IMR-90 (cell line): ENCODE results near the gene IL2RA. TPM values are rescaled to one million over a fixed set of nuclear protein-coding genes. Genes with fewer than 3 reads are reported as not detected.
A peak's percentile ranks its signal among the peaks of the same experiment; 100 is the strongest.

Experiments used
- ATAC-seq: fragments of 200-7000 bp; cut with Tn5 transposase; 2 replicates; pipeline ENCODE4 v1.9.1; 2020; ENCODE audit warnings: low read depth, mild to moderate bottlenecking, moderate library complexity
- BruUV-seq: library from RNA; stranded (reverse); fragments of 400-500 nt; replicated peaks from 2 replicates; lab custom pipeline; 2021; lab: Mats Ljungman, UMichigan
- CTCF ChIA-PET: fragments of 300-600 bp; formaldehyde crosslinking; extraction: SDS; loops from one replicate; lab custom pipeline; 2021; ENCODE audit warnings: antibody characterized with exemption; lab: Yijun Ruan, JAX
- POLR2A ChIA-PET: fragments of 300-600 bp; sonication (Branson Sonifier 250); formaldehyde crosslinking; loops from one replicate; lab custom pipeline; 2022; ENCODE audit warnings: antibody characterized with exemption; ENCODE audit not compliant: unreplicated experiment; lab: Charles Lee
- DNase-seq: peaks from one replicate; pipeline ENCODE4 v3.0.0; 2013
- H2AFZ ChIP-seq: replicated peaks from 2 replicates; pipeline ENCODE3; 2013; ENCODE audit warnings: low read length, mild to moderate bottlenecking; ENCODE audit not compliant: poor library complexity
- H2AK5ac ChIP-seq: 2 replicates; pipeline ENCODE4 v1.6.1; 2013; ENCODE audit warnings: low read depth, low read length, inconsistent platforms
- H2AK9ac ChIP-seq: replicated peaks from 2 replicates; pipeline ENCODE3; 2013; ENCODE audit warnings: mild to moderate bottlenecking, low read depth, low read length, moderate library complexity; ENCODE audit not compliant: poor library complexity
- H2BK120ac ChIP-seq: 2 replicates; pipeline ENCODE4 v1.6.1; 2013; ENCODE audit warnings: low read depth, low read length, inconsistent platforms
- H2BK15ac ChIP-seq: 3 replicates; pipeline ENCODE4 v1.6.1; 2013; ENCODE audit warnings: low read depth, low read length, inconsistent platforms
- H2BK20ac ChIP-seq: 2 replicates; pipeline ENCODE4 v1.6.1; 2013; ENCODE audit warnings: low read depth, mild to moderate bottlenecking, inconsistent platforms, low read length, moderate library complexity
- H2BK5ac ChIP-seq: 2 replicates; pipeline ENCODE4 v1.6.1; 2013; ENCODE audit warnings: mild to moderate bottlenecking, low read depth, low read length, inconsistent platforms; ENCODE audit not compliant: poor library complexity, severe bottlenecking
- H3K14ac ChIP-seq: replicated peaks from 2 replicates; pipeline ENCODE4 v1.6.1; 2013; ENCODE audit warnings: low read depth, low read length, inconsistent platforms
- H3K18ac ChIP-seq: 2 replicates; pipeline ENCODE4 v1.6.1; 2013; ENCODE audit warnings: low read depth, low read length, control low read depth
- H3K23ac ChIP-seq: 2 replicates; pipeline ENCODE4 v1.6.1; 2013; ENCODE audit warnings: low read depth, low read length, inconsistent platforms
- H3K27ac ChIP-seq: 2 replicates; pipeline ENCODE4 v1.5.1; 2013; ENCODE audit warnings: mild to moderate bottlenecking, control low read depth, low read length; ENCODE audit not compliant: insufficient read depth
- H3K27me3 ChIP-seq: 2 replicates; pipeline ENCODE4 v1.6.1; 2013; ENCODE audit warnings: low read length; ENCODE audit not compliant: control insufficient read depth, insufficient read depth
- H3K36me3 ChIP-seq: 2 replicates; pipeline ENCODE4 v1.6.1; 2013; ENCODE audit warnings: low read length, mixed read lengths; ENCODE audit not compliant: control insufficient read depth, insufficient read depth
- H3K4ac ChIP-seq: 2 replicates; pipeline ENCODE4 v1.6.1; 2013; ENCODE audit warnings: low read depth, low read length, inconsistent platforms
- H3K4me1 ChIP-seq: 2 replicates; pipeline ENCODE4 v1.6.1; 2013; ENCODE audit warnings: low read length, mixed read lengths; ENCODE audit not compliant: control insufficient read depth, insufficient read depth
- H3K4me2 ChIP-seq: 2 replicates; pipeline ENCODE4 v1.6.1; 2013; ENCODE audit warnings: low read depth, mild to moderate bottlenecking, control low read depth, low read length, moderate library complexity
- H3K4me3 ChIP-seq: 2 replicates; pipeline ENCODE4 v1.5.1; 2013; ENCODE audit warnings: low read depth, mild to moderate bottlenecking, control low read depth, low read length, moderate library complexity; ENCODE audit not compliant: insufficient read depth
- H3K56ac ChIP-seq: 2 replicates; pipeline ENCODE4 v1.6.1; 2013; ENCODE audit warnings: low read length, inconsistent platforms; ENCODE audit not compliant: insufficient read depth; ENCODE audit errors: extremely low read depth
- H3K79me1 ChIP-seq, 2 experiments: 2 replicates each; pipeline ENCODE4 v1.6.1; 2013; ENCODE audit warnings: low read length in 2 of 2, inconsistent platforms in 1 of 2, low read depth in 1 of 2
- H3K9ac ChIP-seq: 2 replicates; pipeline ENCODE4 v1.6.1; 2013; ENCODE audit warnings: low read depth, low read length, control low read depth
- H3K9me1 ChIP-seq: 2 replicates; pipeline ENCODE4 v1.6.1; 2013; ENCODE audit warnings: low read length, inconsistent platforms; ENCODE audit not compliant: insufficient read depth
- H3K9me3 ChIP-seq: 2 replicates; pipeline ENCODE4 v1.6.1; 2013; ENCODE audit warnings: low read length; ENCODE audit not compliant: control insufficient read depth, insufficient read depth
- H4K20me1 ChIP-seq: 2 replicates; pipeline ENCODE4 v1.6.1; 2013; ENCODE audit warnings: low read length, inconsistent platforms; ENCODE audit not compliant: insufficient read depth
- H4K5ac ChIP-seq: 2 replicates; pipeline ENCODE4 v1.6.1; 2013; ENCODE audit warnings: mild to moderate bottlenecking, low read depth, low read length, control low read depth
- H4K8ac ChIP-seq, 2 experiments: 2 replicates each; pipeline ENCODE4 v1.6.1; 2013; ENCODE audit warnings: low read depth in 2 of 2, low read length in 2 of 2, control low read depth in 1 of 2, inconsistent platforms in 1 of 2
- H4K91ac ChIP-seq: 2 replicates; pipeline ENCODE4 v1.6.1; 2013; ENCODE audit warnings: low read depth, low read length, inconsistent platforms; ENCODE audit not compliant: insufficient read depth
- CEBPB ChIP-seq: IDR thresholded peaks from 2 replicates; pipeline ENCODE4 v1.6.1; 2012; ENCODE audit warnings: low read depth, low read length, improper control_type of control experiment
- CHD1 ChIP-seq: IDR thresholded peaks from 2 replicates; pipeline ENCODE4 v1.6.1; 2012; ENCODE audit warnings: low read depth, low read length, improper control_type of control experiment
- CTCF ChIP-seq: conservative IDR thresholded peaks from 2 replicates; pipeline ENCODE4 v1.5.1; 2012; ENCODE audit warnings: mild to moderate bottlenecking, low read depth, low read length, improper control_type of control experiment
- ELK1 ChIP-seq: fragments of 150-350 bp; IDR thresholded peaks from 2 replicates; pipeline ENCODE4 v1.6.1; 2016; ENCODE audit warnings: low read depth, mild to moderate bottlenecking, low read length, moderate library complexity, borderline replicate concordance
- FOS ChIP-seq: fragments of 150-350 bp; IDR thresholded peaks from 2 replicates; pipeline ENCODE4 v1.6.1; 2016; ENCODE audit warnings: low read depth, low read length
- MAFK ChIP-seq: IDR thresholded peaks from 2 replicates; pipeline ENCODE4 v1.6.1; 2012; ENCODE audit warnings: low read depth, low read length, improper control_type of control experiment
- MXI1 ChIP-seq: IDR thresholded peaks from 2 replicates; pipeline ENCODE4 v1.6.1; 2012; ENCODE audit warnings: low read depth, mild to moderate bottlenecking, low read length, moderate library complexity, borderline replicate concordance
- NFE2L2 ChIP-seq: fragments of 150-350 bp; IDR thresholded peaks from 2 replicates; pipeline ENCODE4 v1.6.1; 2016; ENCODE audit warnings: low read depth, mild to moderate bottlenecking, low read length
- POLR2A ChIP-seq: IDR thresholded peaks from 2 replicates; pipeline ENCODE4 v1.6.1; 2012; ENCODE audit warnings: mild to moderate bottlenecking, low read depth, low read length
- RAD21 ChIP-seq: IDR thresholded peaks from 2 replicates; pipeline ENCODE4 v1.6.1; 2012; ENCODE audit warnings: low read length, improper control_type of control experiment
- RCOR1 ChIP-seq: IDR thresholded peaks from 2 replicates; pipeline ENCODE4 v1.6.1; 2012; ENCODE audit warnings: mild to moderate bottlenecking, low read length, improper control_type of control experiment; ENCODE audit not compliant: insufficient replicate concordance
- RFX5 ChIP-seq: IDR thresholded peaks from 2 replicates; pipeline ENCODE4 v1.8.0; 2012; ENCODE audit warnings: low read depth, mild to moderate bottlenecking, low read length, moderate library complexity
- SMC3 ChIP-seq: fragments of 150-350 bp; IDR thresholded peaks from 2 replicates; pipeline ENCODE4 v1.6.1; 2016; ENCODE audit warnings: low read depth, mild to moderate bottlenecking, antibody characterized with exemption, low read length, moderate library complexity
- USF2 ChIP-seq: fragments of 150-350 bp; IDR thresholded peaks from 2 replicates; pipeline ENCODE4 v1.6.1; 2017; ENCODE audit warnings: mild to moderate bottlenecking, antibody characterized with exemption, low read length, low read depth
- WGBS, 2 experiments: methylation state at CpG; one replicate each; pipeline versions ENCODE4 v1.1.5 to v1.1.7; 2013; ENCODE audit warnings: missing lambda C conversion rate in 2 of 2; ENCODE audit not compliant: insufficient read length in 1 of 2; ENCODE audit errors: extremely low coverage in 2 of 2; 5-methylcytosine and 5-hydroxymethylcytosine counted together
- dilution Hi-C: fragments of 300-500 bp; cut with HindIII; formaldehyde crosslinking; loops from one replicate; pipeline ENCODE4 v1.14.3; 2018; ENCODE audit warnings: low sequenced_read_pairs; ENCODE audit not compliant: unreplicated experiment
- in situ Hi-C: fragments of 300-500 bp; cut with MboI; formaldehyde crosslinking; loops from 3 replicates; pipeline ENCODE4 v1.14.3; 2019; ENCODE audit warnings: low sequenced_read_pairs, inconsistent platforms, mixed read lengths
- intact Hi-C: fragments of 100-400 bp; cut with micrococcal nuclease; formaldehyde crosslinking; loops from 2 replicates; pipeline ENCODE4 v1.10.0; 2022
- polyA plus RNA-seq, 3 experiments: library from polyadenylated mRNA; depleted of rRNA; stranded (reverse); fragments of >200 nt; gene quantifications; 2 replicates each; pipeline ENCODE4 v1.2.3, GENCODE V29; 2012; ENCODE audit warnings: low replicate concordance in 1 of 3
- total RNA-seq: library from RNA; depleted of rRNA; stranded (reverse); fragments of >200 nt; gene quantifications from 2 replicates; pipeline ENCODE4 v1.2.3, GENCODE V29; 2012

The IL2RA gene
- total and polyA plus RNA-seq, 2 of the 4 experiments (the other 2 are of a cell fraction): not detected

GRCh38 chr10:6088721-6089333, 26.7 kb upstream of the IL2RA start, which contains the start of gene RBM17:
Gene RBM17 (plus strand): TSS chr10:6089034. CDS start chr10:6097066, 8,032 bp downstream.
- no TSS peak for BruUV-seq
- in situ Hi-C loops: no loop called here
- peak within 1 kb of the TSS; percentile 99 for H3K4me2 ChIP-seq
- peak within 1 kb of the TSS; percentile 87 for H2AFZ ChIP-seq
- 0% methylated on average over 10 of the region's 77 CpGs; no CpG with 5 or more reads in 1 of the 2 experiments for WGBS, 2 experiments
- H4K91ac ChIP-seq: peak within 1 kb of the TSS; percentile 76
- H3K36me3 ChIP-seq: no peaks in the 10 kb centered on the region
- H3K9me3 ChIP-seq: no peaks in the 10 kb centered on the region
- 0 out of 2 replicates have a peak within 1 kb of the TSS, but pooled peaks have one; percentile 2 for H2BK120ac ChIP-seq
- CTCF ChIA-PET: interaction anchor here (1.7 kb wide), 1 partner anchor 313 kb away, joined by 5 read pairs; no protein-coding TSS in a partner anchor
- DNase-seq (peak; percentile 97), ATAC-seq (peak; percentile 96)
- H3K27ac ChIP-seq: peak within 1 kb of the TSS; percentile 91
- H3K4me1 ChIP-seq: peaks cover 14% of the 10 kb centered on the region
- no peaks in the 10 kb centered on the region for H3K27me3 ChIP-seq
- peak within 1 kb of the TSS; percentile 59 for H2AK5ac ChIP-seq
- H3K79me1 ChIP-seq: peaks cover 2 to 28% of the 10 kb centered on the region in 2 experiments; a peak in 3 of 4 replicates
- POLR2A ChIA-PET: no interaction called here
- peak within 1 kb of the TSS; percentile 38; the same call in 1 of the 2 replicates for H3K4ac ChIP-seq
- peak within 1 kb of the TSS; percentile 22 for H2BK5ac ChIP-seq
- H3K23ac ChIP-seq: peak within 1 kb of the TSS; percentile 79
- intact Hi-C loops: loop anchor here (1.0 to 2.0 kb wide), 3 partner anchors 74 to 312 kb away; no protein-coding TSS in a partner anchor
- 0 out of 2 replicates have a peak within 1 kb of the TSS, but pooled peaks have one; percentile 42 for H3K18ac ChIP-seq
- H4K5ac ChIP-seq: peak within 1 kb of the TSS; percentile 66
- dilution Hi-C loops: no loop called here
- peak within 1 kb of the TSS; percentile 99 for H3K4me3 ChIP-seq
- H3K56ac ChIP-seq: peak within 1 kb of the TSS; percentile 47
- peaks cover 43% of the 10 kb centered on the region for H4K20me1 ChIP-seq
- peak within 1 kb of the TSS; percentile 91 for H2AK9ac ChIP-seq
- no peak within 1 kb of the TSS for H2BK20ac ChIP-seq
- peaks cover under 1% of the 10 kb centered on the region; the same call in 1 of the 2 replicates for H3K9me1 ChIP-seq
- peak within 1 kb of the TSS; percentile 98 for H3K9ac ChIP-seq
- H4K8ac ChIP-seq: peak within 1 kb of the TSS; percentile 43 to 85; a peak in 3 of 4 replicates
- H2BK15ac ChIP-seq: no peak within 1 kb of the TSS
- H3K14ac ChIP-seq: peak within 1 kb of the TSS; percentile 81
- TF ChIP-seq RFX5 (no peak), SMC3 (peak; percentile 70), RAD21 (peak; percentile 68), USF2 (no peak), RCOR1 (peak; percentile 41), CTCF (peak; percentile 100), CEBPB (no peak), CHD1 (no peak; the same call in 1 of the 2 replicates), MAFK (peak; percentile 20; the same call in 1 of the 2 replicates), NFE2L2 (no peak), ELK1 (no peak), POLR2A (peak; percentile 50; the same call in 1 of the 2 replicates), FOS (0 out of 2 replicates have a peak, but pooled peaks have one; percentile 25), MXI1 (no peak; the same call in 1 of the 2 replicates)
